Effector CD4-positive, alpha-beta T cell (primary cell): Measurements from ENCODE around the gene HOXD12.

Source experiments
- DNase-seq: peaks from one replicate; pipeline ENCODE4 v3.0.0-alpha.2; 2020

The HOXD12 gene

DNA sequence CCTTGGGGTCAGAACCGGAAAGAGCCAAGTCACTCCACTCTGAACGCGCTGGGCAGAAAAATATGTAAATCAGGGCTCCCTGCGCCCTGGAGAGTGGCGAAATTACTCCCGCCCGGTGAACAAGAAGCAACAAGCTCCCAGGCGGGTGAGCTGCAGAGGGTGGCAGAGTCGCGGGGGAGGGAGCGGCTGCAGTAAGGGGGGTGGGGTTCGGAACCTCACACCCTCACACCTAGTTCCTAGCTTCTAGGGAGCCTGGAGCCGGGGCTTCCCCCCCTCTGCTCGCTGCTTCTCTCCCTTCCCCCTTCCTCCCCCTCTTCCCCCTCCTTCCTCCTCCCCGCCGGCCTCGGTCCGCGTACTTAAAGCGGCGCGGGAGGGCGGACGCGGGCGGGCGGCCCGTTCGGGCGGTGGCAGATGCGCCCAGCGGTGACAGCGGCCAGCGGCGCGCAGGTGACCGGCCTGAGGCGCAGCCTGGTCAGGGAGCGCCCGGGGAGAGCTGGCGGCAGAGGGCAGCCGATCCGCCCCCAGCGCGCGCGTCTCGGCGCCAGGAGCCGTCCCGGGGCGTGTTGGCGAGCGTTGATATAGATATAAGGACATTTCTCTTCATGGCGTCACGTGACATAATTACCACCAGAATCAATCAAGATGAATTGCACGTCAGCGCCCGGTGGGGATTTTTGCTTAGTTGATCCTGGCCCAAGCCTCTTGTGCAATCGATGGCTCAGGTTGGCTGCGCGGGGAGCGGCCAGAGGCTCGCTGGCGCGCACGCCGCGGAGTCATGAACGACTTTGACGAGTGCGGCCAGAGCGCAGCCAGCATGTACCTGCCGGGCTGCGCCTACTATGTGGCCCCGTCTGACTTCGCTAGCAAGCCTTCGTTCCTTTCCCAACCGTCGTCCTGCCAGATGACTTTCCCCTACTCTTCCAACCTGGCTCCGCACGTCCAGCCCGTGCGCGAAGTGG, 7.3 kb downstream of the HOXD12 start, which contains the start of gene HOXD11:
Gene HOXD11 (plus strand): TSS at position 700 of the 959 bp plus-strand sequence. CDS start 76 bp downstream, at position 776.
- DNase-seq, result no peak

- DNase-seq, result no peak
Observed at GRCh38 chr2:176107731-176108181, 8.2 kb downstream of the HOXD12 start.

- no peak for DNase-seq
Observed at GRCh38 chr2:176109192-176109901, 9.8 kb downstream of the HOXD12 start.

DNA sequence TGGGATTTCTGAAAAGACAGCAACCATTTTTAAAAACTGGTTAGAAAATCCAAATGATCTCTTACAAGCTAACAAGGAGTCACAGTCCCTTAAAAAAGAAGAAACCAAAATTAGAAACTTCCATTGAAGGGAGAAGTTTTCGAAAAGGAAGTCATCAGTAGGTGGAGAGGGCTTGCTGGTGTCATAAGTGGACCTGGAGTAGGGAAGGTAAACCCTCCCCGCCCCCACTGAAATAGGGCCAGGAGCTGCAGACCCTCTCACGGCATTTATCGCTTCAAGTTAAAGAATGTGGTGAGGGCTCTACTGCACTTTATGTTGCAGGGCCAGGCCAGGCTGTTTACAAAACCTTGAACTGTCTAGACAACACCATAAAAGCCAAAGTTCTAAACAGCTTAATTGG, 10.4 kb downstream of the HOXD12 start:
- no peak for DNase-seq

GRCh38 chr2:176110415-176111308, 11.1 kb downstream of the HOXD12 start:
- no peak for DNase-seq

DNA sequence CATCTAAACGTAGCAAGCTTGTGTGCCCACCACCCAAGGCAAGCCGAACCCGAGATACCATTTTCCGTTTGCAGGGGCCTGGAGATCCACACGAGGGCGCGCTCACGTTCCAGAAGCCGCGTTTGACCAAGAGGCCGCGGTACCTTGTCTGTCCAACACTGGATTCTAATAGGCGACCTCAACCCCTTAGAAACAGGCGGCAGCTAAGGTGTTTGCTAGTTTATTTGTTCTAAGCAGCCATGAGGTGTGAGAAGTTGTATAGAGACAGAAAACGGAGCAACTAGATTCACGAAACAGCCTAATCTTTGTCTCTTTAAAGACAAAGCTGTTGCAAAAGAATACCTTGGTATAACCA, 11.7 kb downstream of the HOXD12 start:
- DNase-seq, result no peak

- no peak for DNase-seq
Observed at GRCh38 chr2:176111846-176112374, 12.3 kb downstream of the HOXD12 start.

GRCh38 chr2:176112375-176113302, 13.0 kb downstream of the HOXD12 start:
- no peak for DNase-seq

DNA sequence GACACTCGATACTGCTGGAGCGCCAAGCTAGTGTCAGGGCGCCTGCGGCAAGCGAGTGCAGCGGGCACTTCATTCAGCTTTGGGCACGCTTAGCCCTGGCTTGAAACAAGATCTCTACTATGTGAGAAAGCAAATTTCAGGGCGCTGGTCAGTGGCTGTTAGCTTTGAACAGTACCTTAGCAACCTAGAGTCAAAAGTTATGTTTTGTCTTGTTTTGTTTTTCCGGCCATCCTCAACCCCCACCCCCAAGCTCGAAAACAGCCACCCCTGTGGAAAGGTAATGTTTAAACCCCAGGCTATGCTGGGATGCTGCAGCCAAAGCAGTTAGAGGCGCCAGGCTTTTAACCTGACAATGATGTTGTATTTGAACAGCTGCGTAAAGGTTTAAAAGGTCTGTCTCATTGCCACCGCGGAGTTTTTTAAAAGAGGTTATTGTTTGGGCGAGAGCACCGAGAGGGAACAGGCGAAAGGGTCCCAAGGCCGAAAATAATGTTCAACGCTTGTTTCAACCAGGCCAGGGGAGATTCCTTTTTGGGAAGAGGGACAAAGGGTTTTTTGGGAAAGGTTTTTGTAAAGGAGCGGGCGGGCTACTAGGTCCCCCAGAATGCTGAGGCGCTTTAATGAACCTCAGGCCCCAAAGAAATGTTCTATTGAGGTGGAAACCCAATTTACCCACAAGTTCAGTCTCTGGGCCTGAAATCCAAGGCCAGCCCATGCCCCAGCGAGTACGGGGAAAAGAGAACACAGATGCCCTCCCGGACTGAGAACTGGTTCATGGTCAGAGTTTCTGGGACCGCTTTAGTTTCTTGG, 14.7 kb downstream of the HOXD12 start:
- DNase-seq, result no peak

- DNase-seq, result no peak
Observed at GRCh38 chr2:176114930-176115625, 15.5 kb downstream of the HOXD12 start.

GRCh38 chr2:176115883-176116813, 16.6 kb downstream of the HOXD12 start, which contains the start of gene HOXD10:
HOXD10 (plus strand) TSS chr2:176116778; CDS start chr2:176116834, 56 bp downstream.
- DNase-seq, result no peak

GRCh38 chr2:176117162-176117822, 17.7 kb downstream of the HOXD12 start:
- DNase-seq, result no peak

GRCh38 chr2:176117823-176118371, 18.3 kb downstream of the HOXD12 start:
- DNase-seq, result no peak

- DNase-seq, result no peak
Observed at GRCh38 chr2:176118601-176119339, 19.2 kb downstream of the HOXD12 start.

DNA sequence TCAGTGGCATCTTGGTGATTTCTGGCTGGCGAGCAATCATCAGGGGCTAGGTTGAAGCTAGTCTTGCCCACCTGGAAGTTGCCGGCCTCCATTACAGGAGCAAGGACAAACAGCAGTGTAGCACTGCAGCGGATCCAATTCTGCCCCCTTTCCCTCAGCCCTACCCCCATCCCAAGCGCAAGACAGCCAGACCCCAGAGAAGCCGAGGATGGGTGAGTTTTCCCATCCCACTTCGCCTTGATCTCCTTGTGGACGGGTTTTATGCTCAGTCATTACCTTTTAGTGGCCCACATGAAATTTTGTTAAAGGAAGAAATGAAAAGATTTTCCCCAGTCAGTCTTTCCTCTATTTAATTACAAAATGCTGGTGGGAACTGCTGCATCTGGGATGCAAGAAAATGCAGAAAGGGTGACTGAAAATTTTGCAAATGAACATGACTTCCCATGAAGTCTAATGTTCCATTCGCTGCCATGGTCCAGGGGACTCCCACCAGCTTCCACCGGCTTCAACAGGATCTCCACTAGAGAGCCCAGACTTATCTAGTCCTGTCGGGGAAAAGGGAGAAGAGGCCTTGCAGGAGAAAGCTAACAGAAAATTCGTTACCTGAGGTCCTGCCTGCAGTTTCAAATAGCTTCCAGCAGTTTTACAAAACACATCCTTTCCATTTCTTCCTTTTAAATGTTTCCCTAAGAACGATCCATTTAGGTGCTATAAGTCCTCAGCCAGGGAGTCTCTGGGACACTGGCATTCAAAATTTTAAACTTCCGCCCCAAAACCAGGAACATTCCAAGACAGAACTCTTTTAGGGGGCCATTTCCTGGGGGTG, 21.0 kb downstream of the HOXD12 start:
- no peak for DNase-seq
